HG03342 (cell line): ENCODE results near the gene IBSP.
A peak's percentile ranks its signal among the peaks of the same experiment; 100 is the strongest.

Source experiments
- ATAC-seq: cut with Tn5 transposase; IDR thresholded peaks from one replicate; pipeline ENCODE4 v1.9.1; 2021; ENCODE audit warnings: mild to moderate bottlenecking, moderate library complexity; ENCODE audit not compliant: unreplicated experiment

IBSP gene

DNA sequence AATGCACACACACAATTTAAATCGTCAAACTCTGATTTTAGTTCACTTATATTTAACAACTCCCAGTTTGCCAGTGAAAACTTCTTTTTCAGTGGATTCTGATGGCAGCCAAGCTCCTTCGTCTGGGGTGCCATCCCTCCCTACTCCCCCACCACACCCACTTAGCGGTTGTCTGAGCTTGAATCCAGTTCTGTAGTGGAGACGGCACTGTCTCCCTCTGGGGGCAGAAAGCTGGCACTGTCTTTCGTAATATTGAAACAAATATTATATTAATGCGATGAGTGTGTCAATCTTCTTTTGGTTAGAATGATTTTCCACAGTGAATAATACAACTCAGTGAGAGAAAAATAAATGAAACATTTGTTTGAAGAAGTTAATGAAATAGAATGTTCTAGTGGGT is 38.9 kb downstream of the IBSP start:
- no peak for ATAC-seq

DNA sequence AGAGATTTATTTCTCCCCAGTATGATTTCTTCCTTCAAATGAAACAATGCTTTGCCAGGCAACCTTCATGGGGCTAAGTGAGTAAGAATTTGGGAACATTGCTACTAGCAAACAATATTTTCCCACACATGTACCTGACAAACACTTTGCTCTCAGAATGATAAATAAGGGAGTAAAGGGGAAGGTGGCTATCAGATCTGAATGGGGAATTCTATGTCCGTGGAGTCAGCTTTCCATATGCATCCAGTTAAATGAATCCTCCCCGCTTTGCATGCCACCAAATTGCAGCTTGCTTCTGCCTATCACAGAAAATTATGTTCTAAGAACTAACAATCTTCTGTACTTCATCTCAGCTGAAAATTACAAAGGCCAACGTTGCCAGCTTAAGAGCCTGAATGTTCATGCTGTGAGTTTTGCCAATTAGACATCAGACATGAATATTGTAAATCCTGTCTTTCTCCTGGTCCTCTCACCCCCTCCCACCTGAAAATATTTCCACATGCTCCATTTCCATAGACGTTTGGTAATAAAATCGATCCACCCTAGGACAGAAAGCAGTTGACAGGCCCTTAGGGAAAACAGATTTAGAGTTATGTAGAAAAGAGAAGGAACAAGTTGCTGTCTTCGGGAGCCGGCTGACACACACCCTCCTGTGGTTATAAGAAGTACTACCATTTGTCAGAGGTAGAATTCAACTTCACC is 39.7 kb downstream of the IBSP start:
- ATAC-seq: peak; percentile 75

DNA sequence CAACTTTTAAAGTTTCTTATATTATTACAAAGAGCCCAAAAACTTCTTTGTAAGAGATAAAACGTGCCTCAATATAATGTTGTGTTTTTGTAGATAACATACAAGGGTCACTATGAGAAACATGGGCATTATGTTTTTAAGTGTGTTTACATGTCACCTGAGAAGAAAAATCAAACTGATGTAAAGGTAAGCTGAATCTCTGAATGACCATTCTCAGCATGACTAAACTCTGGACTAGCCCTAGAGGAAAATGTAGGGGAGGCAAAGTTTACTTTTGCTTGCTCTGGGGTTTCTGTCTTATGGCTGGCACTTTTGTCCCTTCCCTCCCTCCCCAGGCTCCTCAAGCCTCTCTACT is 40.2 kb downstream of the IBSP start:
- no peak for ATAC-seq

DNA sequence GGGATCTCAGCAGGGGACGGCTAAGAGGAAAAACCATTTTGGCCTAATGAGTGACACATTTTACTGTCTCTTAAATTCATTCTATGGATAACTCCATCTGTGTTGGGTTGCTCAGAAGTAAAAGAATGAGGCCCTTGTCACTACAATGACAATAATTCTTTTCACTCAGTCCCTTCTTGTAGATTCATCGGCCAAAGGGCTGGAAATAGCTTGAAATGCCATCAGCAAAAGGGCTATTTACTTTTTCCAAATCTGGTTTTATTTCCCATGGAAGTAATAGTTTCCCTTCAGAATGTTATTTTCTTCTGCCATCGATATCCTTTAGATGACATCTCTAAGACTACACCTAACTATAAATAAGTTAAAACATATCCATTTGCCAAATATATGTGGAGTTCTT is 40.8 kb downstream of the IBSP start:
- ATAC-seq: no peak

DNA sequence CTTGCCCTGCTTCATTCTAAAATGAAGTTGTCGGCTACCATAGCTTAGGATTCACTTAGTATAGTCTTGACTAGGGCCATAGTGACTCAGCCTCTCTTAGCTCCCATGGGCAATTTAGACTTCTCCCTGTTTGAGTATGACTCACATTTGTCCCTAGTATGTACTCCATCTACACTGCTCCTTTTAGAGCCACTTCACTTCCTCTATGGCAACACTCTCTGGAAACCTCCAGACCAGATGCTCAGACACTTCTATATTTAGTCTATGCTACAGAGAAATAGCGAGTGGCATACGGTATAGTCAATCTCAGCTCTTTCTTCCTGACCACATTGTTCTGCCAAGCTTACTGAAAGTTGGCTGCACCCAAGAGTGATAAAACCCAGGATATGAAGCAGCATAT is 44.6 kb downstream of the IBSP start:
- ATAC-seq: no peak

DNA sequence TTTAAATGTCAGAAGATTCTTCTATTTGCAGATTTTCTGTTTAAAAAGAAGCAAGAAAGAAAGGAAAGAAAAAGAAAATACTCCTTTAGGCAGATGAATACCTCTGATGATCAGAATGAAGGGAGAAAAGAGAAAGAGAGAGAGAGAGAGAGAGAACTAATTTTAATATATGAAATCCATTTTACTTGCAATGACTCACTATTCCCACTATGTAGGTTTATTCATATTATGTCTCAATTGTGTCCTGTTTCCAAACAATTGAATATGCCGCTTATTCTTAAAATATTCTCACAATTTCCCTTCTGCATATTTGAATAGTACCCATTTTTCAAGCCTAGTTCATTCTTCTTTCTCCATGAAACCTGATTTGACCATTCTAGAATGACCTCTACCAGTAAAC is 45.1 kb downstream of the IBSP start:
- ATAC-seq: no peak

DNA sequence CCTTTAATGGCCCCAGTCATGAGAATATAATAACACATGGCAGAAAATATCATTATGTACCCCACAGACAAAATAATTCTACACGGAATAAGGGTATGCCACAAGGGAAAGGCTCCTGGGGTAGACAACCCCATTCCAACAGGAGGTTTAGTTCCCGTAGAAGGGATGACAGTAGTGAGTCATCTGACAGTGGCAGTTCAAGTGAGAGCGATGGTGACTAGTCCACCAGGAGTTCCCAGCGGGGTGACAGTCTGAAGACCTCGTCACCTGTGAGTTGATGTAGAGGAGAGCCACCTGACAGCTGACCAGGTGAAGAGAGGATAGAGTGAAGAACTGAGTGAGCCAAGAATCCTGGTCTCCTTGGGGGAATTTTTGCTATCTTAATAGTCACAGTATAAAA is 46.9 kb downstream of the IBSP start:
- no peak for ATAC-seq

GRCh38 chr4:87848622-87849351 is 49.4 kb downstream of the IBSP start:
- ATAC-seq: peak; percentile 91

DNA sequence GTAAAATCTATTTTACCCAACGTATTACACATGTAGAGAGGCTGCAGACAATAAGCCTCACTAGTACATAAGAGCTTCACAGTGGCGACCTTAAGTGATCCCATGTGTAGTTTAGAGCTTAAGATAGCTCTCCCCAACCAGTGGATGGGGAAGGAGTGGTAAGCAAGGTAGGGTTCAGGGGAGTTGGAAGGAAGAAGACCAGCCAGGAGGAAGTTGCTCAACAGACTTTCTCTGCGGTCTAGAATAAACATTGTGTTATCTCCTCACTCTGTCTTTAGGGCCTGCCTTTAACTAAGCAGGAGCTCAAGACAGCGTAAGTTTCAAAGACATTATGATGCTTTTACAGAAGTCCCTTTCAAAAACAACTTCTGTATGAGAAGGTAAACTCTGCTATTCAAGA is 50.3 kb downstream of the IBSP start:
- ATAC-seq: no peak

DNA sequence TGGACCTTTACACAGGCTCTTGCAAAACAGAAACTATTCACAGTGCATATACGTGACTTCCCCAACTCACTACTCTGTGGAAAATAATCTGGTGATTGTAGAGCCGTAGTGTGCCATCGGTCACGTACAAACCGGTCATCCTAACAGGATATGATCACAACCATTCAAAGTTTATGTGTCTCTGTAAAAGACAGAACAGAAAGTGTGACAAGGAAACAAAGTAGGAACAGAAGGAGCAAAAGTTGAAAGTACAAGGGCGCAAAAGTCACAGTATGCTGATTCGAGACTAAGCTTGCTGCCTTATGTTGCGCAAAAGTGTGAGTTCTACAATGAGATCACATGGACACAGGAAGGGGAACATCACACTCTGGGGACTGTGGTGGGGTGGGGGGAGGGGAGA is 52.0 kb downstream of the IBSP start:
- ATAC-seq: no peak

- ATAC-seq: no peak
These were observed 52.6 kb downstream of the IBSP start for GRCh38 chr4:87851953-87852352.

GRCh38 chr4:87853108-87853507 is 53.8 kb downstream of the IBSP start:
- no peak for ATAC-seq

- ATAC-seq: no peak
These were observed 54.5 kb downstream of the IBSP start for GRCh38 chr4:87853891-87854290.

- ATAC-seq: no peak
These were observed 56.2 kb downstream of the IBSP start for GRCh38 chr4:87855559-87855958.

- ATAC-seq: no peak
These were observed 57.5 kb downstream of the IBSP start for GRCh38 chr4:87856816-87857215.

DNA sequence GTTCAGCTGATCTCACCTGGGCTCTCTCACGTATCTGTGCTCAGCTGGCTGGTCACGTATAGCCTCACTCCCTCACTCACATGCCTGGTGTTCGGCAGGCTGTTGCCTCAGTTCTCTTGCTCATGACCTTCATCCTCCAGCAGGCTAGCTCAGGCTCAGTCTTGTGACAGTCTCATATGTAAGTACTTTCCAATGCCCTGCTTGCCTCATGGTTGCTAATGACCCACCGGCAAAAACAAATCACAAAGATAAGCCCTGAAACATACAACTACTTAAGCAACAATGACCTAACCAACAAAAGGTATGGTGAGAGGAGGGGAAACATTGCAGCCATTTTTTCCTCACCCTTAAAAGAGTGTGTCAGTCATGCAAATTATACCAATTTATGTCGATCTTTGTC is 58.4 kb downstream of the IBSP start:
- ATAC-seq: no peak
